HT-29 (cell line): ENCODE data around the gene ZNF425. TPM values are rescaled to one million over a fixed set of nuclear protein-coding genes. Genes with fewer than 3 reads are reported as not detected.
"Not testable (repeated sequence)": the region's sequence is repeated elsewhere in the genome, so short reads cannot be mapped to it uniquely, and the experiment has no call there.

ENCODE experiments used
- DNase-seq: peaks from one replicate; pipeline ENCODE4 v3.0.0-alpha.2; 2015; ENCODE audit warnings: low spot score
- small RNA-seq: library from RNA; depleted of rRNA; stranded (forward); fragments of <200 nt; gene quantifications from one replicate; pipeline ENCODE3, GENCODE V24; 2014
- total RNA-seq: library from RNA; depleted of rRNA; stranded (reverse); fragments of >200 nt; shearing (Covaris generic); gene quantifications from 2 replicates; pipeline ENCODE4 v1.2.3, GENCODE V29; 2014; rRNA removed

The ZNF425 gene
- total RNA-seq, 1 experiment from 2014 or later, result 1.2 TPM

GRCh38 chr7:149074116-149074885, 51.8 kb downstream of the ZNF425 start:
- no peak for DNase-seq

GRCh38 chr7:149072438-149072775, 53.7 kb downstream of the ZNF425 start:
- DNase-seq, result no peak

GRCh38 chr7:149071641-149072437, 54.3 kb downstream of the ZNF425 start:
- DNase-seq, result no peak

GRCh38 chr7:149071182-149071635, 54.9 kb downstream of the ZNF425 start:
- DNase-seq, result no peak

- no peak for DNase-seq
Observed at GRCh38 chr7:149070372-149071125, 55.6 kb downstream of the ZNF425 start.

GRCh38 chr7:149067869-149068268, 58.3 kb downstream of the ZNF425 start:
- peak; percentile 58 for DNase-seq

GRCh38 chr7:149063476-149063875, 62.6 kb downstream of the ZNF425 start:
- no peak for DNase-seq

- not testable (repeated sequence) for DNase-seq
Observed at GRCh38 chr7:149062217-149062899, 63.8 kb downstream of the ZNF425 start.

- DNase-seq, result no peak
Observed at GRCh38 chr7:149060156-149060555, 66.0 kb downstream of the ZNF425 start.

DNA sequence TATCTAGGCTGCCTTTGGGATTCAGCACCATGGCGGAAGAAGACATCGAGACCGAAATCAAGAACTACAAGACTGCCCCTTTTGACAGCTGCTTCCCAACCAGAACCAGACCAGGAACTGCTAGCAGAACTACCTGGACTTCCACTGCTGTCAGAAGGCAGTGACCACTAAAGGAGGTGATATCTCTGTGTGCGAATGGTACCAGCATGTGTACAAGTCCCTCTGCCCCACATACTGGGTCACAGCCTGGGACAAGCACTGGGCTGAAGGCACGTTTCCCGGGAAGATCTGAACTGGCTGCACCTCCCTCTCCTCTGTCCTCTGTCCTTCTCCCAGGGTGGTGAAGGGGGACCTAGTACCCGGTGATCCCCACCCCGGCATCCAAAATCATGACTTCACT, 72.2 kb downstream of the ZNF425 start:
- DNase-seq, result no peak

DNA sequence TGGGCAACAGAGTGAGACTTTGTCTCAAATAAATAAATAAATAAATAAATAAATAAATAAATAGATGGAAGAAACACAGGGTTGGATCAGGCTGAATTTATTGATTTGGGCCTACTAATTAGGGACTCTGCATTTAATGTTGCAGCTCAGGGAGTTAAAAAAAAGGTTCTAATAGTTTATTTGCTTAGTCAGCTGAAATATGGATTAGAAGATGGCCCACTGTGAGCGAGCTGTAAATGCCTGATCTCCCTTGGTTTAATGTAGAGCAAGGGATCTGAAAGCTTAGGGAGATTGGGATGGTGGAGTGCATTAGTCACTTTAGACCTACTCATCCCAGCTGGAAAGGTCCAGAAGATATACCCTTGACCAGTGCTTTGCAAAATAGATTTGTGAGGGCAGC, 72.7 kb downstream of the ZNF425 start:
- no peak for DNase-seq

Small RNA genes within 50 kb of the gene (small RNA-seq; reads per million reads assigned to genes)
- gene COX6B1P1 (not detected), gene RN7SL521P (0.72 reads per million, percentile 10 among the genes with 10 or more reads in this experiment)

Other genes starting within 250 kb of the ZNF425 start
- gene EZH2, start 242.0 kb downstream of the ZNF425 start, total RNA-seq, result 33.9 and 36.1 TPM in 2 replicates
- 327 and 331 TPM in 2 replicates for gene PDIA4, start 97.8 kb downstream of the ZNF425 start, total RNA-seq
- gene ZNF786, start 35.6 kb downstream of the ZNF425 start, total RNA-seq, result 9.3 and 10.4 TPM in 2 replicates
- 8.2 and 13.8 TPM in 2 replicates for gene ZNF398, start 21.1 kb upstream of the ZNF425 start, total RNA-seq
- gene ZNF282, start 69.2 kb upstream of the ZNF425 start, total RNA-seq, result 47.4 and 72.1 TPM in 2 replicates
- 11.9 and 20.9 TPM in 2 replicates for gene ZNF212, start 113.3 kb upstream of the ZNF425 start, total RNA-seq
- gene ZNF783, start 135.9 kb upstream of the ZNF425 start, total RNA-seq, result 20.6 and 22.9 TPM in 2 replicates